ENCODE measurements around the gene SLC27A6.

The SLC27A6 gene

DNA sequence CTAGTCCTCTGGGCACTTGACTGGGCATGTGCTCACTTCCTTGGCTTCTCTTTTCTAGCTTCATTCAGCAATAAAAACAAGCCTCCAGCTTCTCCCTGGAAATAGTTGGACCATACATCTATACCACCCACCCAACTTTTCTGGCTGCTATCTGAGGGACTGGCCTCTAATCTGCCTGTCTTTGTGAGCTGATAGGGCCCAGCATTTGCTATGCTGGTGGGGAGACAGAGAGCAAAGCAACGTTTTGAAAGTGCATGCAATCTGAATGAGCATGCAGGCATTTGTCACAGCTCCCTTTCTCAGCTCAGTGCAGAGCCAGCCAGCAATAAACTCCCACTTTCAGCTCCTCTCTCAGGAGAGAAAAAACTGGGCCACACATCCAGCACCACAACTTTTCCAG, 78.6 kb downstream of the SLC27A6 start:
- TF ChIP-seq, protein P1, sequence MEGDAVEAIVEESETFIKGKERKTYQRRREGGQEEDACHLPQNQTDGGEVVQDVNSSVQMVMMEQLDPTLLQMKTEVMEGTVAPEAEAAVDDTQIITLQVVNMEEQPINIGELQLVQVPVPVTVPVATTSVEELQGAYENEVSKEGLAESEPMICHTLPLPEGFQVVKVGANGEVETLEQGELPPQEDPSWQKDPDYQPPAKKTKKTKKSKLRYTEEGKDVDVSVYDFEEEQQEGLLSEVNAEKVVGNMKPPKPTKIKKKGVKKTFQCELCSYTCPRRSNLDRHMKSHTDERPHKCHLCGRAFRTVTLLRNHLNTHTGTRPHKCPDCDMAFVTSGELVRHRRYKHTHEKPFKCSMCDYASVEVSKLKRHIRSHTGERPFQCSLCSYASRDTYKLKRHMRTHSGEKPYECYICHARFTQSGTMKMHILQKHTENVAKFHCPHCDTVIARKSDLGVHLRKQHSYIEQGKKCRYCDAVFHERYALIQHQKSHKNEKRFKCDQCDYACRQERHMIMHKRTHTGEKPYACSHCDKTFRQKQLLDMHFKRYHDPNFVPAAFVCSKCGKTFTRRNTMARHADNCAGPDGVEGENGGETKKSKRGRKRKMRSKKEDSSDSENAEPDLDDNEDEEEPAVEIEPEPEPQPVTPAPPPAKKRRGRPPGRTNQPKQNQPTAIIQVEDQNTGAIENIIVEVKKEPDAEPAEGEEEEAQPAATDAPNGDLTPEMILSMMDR (IDR thresholded peaks at IDR 0.05; ENCODE audit: low read length, missing control alignments) = no peak
- DNase-seq (ENCODE audit: low read depth) = no peak
- no peak overlapping the region for H3K4me3 ChIP-seq (replicated peaks; ENCODE audit: low read depth, low read length)

DNA sequence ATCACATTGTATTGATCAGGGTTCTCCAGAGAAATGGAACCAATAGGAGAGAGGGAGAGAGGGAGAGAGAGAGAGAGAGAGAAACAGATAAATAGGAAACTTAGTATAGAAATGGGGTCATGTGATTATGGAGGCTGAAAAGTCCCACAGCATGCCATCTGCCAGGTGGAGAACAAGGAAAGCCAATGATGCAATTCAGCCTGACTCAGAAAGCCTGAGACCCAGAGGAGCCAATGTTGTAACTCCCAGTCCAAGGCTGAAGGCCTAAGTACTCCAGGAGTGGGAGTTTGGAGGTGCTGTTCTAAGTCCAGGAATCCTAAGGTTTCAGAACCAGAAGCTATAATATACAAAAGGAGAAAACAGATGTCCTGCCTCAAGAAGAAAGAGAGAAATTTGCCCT, 80.9 kb downstream of the SLC27A6 start:
- DNase-seq (ENCODE audit: low read depth) = peak; percentile 25
- H3K4me3 ChIP-seq (replicated peaks; ENCODE audit: low read depth, low read length) = no peak overlapping the region
- TF ChIP-seq, protein P1 (IDR thresholded peaks at IDR 0.05; ENCODE audit: low read length, missing control alignments) = no peak

DNA sequence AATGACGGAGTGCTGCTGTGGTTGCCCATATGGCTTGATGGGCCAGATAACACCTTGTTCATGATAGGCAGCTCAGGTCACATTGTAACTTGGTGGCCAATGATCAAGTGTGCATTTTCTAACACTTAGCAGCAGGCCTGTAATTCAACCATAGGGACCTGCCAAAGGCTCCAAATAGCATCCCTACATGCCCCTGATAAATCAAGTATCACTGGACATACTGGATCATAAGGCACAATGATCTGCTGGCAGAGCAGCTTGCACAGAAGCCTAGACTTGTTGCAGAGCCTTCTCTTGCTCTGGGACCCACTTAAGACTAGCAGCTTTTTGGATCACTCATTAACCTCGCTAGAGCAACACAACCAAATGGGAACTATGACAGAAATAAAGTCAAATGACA, 83.2 kb downstream of the SLC27A6 start:
- TF ChIP-seq, protein P1 (IDR thresholded peaks at IDR 0.05; ENCODE audit: low read length, missing control alignments) = no peak
- H3K4me3 ChIP-seq (replicated peaks; ENCODE audit: low read depth, low read length) = no peak overlapping the region
- DNase-seq (ENCODE audit: low read depth) = no peak

DNA sequence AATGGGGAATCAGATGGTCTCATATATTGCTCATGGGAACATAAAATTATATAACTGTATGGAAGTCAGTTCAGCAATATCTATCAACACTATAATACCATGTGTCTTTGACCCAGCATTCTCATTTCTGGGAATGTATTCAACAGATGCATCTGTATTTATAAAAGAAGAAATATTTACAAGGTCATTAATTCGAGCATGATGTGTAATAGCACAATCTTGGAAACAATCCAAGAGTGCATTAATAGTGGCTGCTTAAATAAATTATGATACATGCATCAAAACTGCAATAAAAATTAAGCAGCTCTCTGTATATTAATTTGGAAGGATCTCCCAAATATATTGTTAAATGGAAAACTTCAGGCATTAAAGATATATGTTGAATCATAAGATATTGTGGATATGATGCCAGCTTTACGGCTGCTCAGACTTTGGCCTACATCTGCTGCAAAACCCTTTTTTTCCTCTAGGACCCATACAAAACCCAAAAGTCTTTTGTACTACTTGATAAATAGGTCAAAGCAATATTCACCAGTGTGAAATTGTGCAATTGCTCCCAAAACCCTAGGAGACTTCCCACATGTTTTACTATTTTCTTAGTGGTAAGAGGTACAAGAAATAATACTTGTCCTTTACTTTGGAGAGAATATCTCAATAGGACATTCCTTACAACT, 84.0 kb downstream of the SLC27A6 start:
- TF ChIP-seq, protein P1 (IDR thresholded peaks at IDR 0.05; ENCODE audit: low read length, missing control alignments) = no peak
- H3K4me3 ChIP-seq (replicated peaks; ENCODE audit: low read depth, low read length) = no peak overlapping the region
- DNase-seq (ENCODE audit: low read depth) = no peak

DNA sequence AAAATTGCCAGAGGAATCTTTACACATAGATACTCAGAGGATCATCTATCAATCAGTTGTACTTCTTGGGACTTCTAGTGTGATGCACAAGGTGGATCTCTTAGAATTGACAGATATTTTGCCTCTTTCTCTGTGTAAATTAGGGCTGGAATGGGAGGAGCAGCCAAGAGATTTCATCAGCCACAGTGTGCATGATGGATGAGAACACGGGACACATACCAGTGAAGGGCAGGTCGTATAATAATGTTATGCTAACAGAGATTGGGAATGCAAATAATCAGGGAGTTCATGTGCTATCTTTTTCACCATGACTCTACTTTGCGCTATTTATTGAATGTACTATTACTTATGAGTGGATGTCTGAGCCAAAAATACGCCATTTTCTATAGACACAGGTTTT, 86.0 kb downstream of the SLC27A6 start:
- DNase-seq (ENCODE audit: low read depth) = no peak
- TF ChIP-seq, protein P1 (IDR thresholded peaks at IDR 0.05; ENCODE audit: low read length, missing control alignments) = no peak
- H3K4me3 ChIP-seq (replicated peaks; ENCODE audit: low read depth, low read length) = no peak overlapping the region

DNA sequence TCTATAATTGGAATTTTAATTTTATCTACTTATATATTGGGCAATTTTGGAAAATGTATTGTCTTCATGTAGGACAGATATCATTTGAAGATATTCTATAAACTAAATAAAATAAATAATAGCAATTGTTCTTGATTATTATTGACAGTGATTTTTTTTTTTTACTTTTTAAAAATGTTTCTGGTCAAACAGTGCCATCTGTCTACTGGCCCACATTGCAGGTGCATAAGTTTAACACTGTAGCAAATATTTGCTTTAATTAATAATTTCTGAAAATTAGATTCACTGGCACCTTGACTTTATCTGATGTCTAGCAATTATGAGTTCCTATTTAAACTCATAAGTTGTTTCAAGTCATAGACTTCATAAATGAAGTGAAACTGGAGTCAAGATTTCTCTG, 88.2 kb downstream of the SLC27A6 start:
- TF ChIP-seq, protein P1 (IDR thresholded peaks at IDR 0.05; ENCODE audit: low read length, missing control alignments) = no peak
- no peak overlapping the region for H3K4me3 ChIP-seq (replicated peaks; ENCODE audit: low read depth, low read length)
- no peak for DNase-seq (ENCODE audit: low read depth)

DNA sequence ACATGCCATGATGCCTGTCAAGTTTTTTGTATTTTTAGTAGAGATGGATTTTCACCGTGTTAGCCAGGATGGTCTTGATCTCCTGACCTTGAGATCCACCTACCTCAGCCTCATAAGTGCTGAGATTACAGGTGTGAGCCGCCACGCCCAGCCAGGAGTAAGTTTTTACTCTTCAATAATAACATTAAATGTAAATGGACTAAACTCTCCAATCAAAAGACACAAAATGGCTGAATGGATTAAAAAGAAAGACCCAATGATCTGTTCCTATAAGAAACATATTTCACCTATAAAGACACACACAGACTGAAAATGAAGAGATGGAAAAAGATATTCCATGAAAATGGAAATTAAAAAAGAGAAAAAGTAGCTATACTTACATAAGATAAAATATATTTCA, 92.0 kb downstream of the SLC27A6 start:
- no peak for DNase-seq (ENCODE audit: low read depth)
- H3K4me3 ChIP-seq (replicated peaks; ENCODE audit: low read depth, low read length) = no peak overlapping the region
- TF ChIP-seq, protein P1 (IDR thresholded peaks at IDR 0.05; ENCODE audit: low read length, missing control alignments) = no peak
